IMR-90 (cell line): ENCODE measurements around the gene CFDP1.

Source experiments
- CEBPB ChIP-seq: IDR thresholded peaks from 2 replicates; pipeline ENCODE4 v1.6.1; 2012; ENCODE audit warnings: low read depth, low read length, improper control_type of control experiment
- CTCF ChIP-seq: conservative IDR thresholded peaks from 2 replicates; pipeline ENCODE4 v1.5.1; 2012; ENCODE audit warnings: mild to moderate bottlenecking, low read depth, low read length, improper control_type of control experiment
- ELK1 ChIP-seq: fragments of 150-350 bp; IDR thresholded peaks from 2 replicates; pipeline ENCODE4 v1.6.1; 2016; ENCODE audit warnings: low read depth, mild to moderate bottlenecking, low read length, moderate library complexity, borderline replicate concordance
- MAFK ChIP-seq: IDR thresholded peaks from 2 replicates; pipeline ENCODE4 v1.6.1; 2012; ENCODE audit warnings: low read depth, low read length, improper control_type of control experiment
- MXI1 ChIP-seq: IDR thresholded peaks from 2 replicates; pipeline ENCODE4 v1.6.1; 2012; ENCODE audit warnings: low read depth, mild to moderate bottlenecking, low read length, moderate library complexity, borderline replicate concordance
- POLR2A ChIP-seq: IDR thresholded peaks from 2 replicates; pipeline ENCODE4 v1.6.1; 2012; ENCODE audit warnings: mild to moderate bottlenecking, low read depth, low read length
- RAD21 ChIP-seq: IDR thresholded peaks from 2 replicates; pipeline ENCODE4 v1.6.1; 2012; ENCODE audit warnings: low read length, improper control_type of control experiment
- SMC3 ChIP-seq: fragments of 150-350 bp; IDR thresholded peaks from 2 replicates; pipeline ENCODE4 v1.6.1; 2016; ENCODE audit warnings: low read depth, mild to moderate bottlenecking, antibody characterized with exemption, low read length, moderate library complexity

- TF ChIP-seq CTCF: no peak
- no peak for TF ChIP-seq SMC3
- TF ChIP-seq POLR2A: no peak
- no peak for TF ChIP-seq CEBPB
- no peak for TF ChIP-seq MXI1
- TF ChIP-seq ELK1: no peak
- no peak for TF ChIP-seq MAFK
- no peak for TF ChIP-seq RAD21
These were observed 121.8 kb downstream of the CFDP1 start for GRCh38 chr16:75311383-75311938.
